OCI-M2 (cell line): Measurements from ENCODE around the gene KCNAB1.
"Not testable (repeated sequence)": the region's sequence is repeated elsewhere in the genome, so short reads cannot be mapped to it uniquely, and the experiment has no call there.

Experiments used
- DNase-seq: peaks from one replicate; lab custom pipeline; 2025; ENCODE audit not compliant: unreplicated experiment; lab: John Stamatoyannopoulos, UW

Gene KCNAB1

DNA sequence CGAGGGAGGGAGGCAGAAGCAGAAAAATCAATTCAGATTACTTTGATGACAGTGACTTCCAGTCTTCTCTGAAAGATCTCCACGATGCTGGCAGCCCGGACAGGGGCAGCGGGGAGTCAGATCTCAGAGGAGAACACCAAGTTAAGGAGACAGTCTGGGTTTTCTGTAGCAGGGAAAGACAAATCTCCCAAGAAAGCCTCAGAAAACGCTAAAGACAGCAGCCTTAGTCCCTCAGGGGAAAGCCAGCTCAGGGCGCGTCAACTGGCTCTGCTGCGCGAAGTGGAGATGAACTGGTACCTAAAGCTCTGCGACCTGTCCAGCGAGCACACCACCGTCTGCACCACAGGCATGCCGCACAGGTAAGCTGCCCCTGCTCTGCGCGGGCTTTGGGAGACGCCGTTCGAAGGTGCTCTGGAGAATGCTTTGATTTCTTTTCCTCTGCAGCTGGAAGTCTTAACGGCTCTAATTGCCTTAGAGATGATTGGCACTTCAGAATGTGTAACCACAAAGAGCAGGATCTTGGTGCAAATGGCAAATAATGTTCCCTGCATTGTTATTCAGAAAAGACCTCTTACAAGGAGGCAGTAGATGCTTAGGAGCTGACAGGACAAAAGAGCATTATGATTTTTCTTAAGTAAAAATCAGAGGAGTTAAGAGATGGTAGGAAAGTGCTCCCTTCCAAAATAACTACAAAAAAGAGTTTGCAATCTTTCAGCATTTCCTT lies at the start of gene KCNAB1:
KCNAB1 (plus strand) TSS at position 51 of the 724 bp plus-strand sequence.
- DNase-seq: no peak

- no peak for DNase-seq
Observed at GRCh38 chr3:156071031-156071430, 49.3 kb upstream of the KCNAB1 start.

DNA sequence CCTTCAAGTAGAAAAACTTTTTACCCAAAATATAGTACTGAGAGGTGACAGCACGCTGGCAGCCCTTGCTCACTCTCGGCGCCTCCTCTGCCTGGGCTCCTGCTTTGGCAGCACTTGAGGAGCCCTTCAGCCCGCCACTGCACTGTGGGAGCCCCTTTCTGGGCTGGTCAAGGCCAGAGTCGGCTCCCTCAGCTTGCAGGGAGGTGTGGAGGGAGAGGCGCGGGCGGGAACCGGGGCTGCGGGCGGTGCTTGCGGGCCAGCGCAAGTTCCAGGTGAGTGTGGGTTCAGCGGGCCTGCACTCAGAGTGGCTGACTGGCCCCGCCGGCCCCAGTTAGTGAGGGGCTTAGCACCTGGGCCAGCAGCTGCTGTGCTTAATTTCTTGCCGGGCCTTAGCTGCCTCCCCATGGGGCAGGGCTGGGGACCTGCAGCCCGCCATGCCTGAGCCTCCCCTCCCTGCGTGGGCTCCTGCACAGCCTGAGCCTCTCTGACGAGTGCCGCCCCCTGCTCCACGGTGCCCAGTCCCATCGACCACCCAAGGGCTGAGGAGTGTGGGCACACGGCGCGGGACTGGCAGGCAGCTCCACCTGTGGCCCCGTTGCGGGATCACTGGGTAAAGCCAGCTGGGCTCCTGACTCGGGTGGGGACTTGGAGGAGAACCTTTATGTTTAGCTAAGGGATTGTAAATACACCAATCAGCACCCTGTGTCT lies 47.3 kb upstream of the KCNAB1 start:
- not testable (repeated sequence) for DNase-seq

DNA sequence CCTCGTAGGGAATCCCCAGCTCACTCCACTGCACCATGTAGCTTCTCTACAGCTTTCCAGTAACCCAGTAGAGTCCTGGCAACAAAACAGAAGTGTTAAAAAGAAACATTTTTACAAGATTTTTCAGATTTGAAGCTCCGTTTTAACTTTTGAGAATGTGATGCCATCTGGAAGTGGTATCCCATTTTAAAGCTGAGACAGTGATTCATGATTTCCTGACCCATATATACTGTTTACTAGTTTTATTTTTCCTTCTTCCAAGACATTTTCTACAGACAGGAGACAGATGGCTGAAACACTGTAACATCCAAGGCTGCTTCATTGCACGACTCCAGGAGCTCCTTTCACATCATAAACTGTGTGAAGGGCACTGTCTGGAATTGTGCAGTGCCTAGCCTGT lies 30.3 kb upstream of the KCNAB1 start:
- DNase-seq: no peak

DNA sequence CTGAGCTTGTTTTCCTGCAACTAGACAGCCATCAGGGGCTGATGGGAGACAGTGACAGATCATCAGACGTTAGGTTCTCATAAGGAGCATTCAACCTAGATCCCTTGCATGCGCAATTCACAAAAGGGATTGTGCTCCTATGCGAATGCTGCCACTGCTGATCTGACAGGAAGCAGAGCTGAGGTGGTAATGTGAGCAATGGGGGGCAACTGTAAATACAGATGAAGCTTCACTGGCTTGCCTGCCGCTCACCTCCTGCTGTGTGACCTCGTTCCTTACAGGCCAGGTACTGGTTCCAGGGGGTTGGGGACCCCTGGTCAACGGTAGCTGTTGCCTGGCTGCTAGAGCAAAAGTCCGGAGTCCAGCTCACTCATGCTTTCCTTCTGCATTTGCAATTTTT lies 26.4 kb upstream of the KCNAB1 start:
- no peak for DNase-seq

DNA sequence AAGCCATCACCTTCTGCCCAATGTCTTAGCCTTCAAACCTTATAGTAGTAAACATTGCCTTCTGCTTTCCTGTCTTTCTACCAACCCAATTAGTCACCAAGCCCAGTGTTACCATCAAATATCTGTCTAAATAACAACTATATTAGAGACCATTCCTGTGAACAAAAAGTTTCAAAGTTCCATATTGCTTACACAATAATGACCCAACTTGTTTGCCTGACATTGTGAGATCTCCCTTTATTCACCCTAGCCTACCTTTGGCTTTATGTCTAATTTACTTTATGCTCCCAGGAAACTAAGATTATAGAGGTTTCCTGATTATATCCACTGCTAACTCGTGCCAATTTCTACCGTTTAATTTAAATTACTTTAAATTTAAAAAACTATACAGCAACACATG lies 26.0 kb upstream of the KCNAB1 start:
- DNase-seq: no peak

DNA sequence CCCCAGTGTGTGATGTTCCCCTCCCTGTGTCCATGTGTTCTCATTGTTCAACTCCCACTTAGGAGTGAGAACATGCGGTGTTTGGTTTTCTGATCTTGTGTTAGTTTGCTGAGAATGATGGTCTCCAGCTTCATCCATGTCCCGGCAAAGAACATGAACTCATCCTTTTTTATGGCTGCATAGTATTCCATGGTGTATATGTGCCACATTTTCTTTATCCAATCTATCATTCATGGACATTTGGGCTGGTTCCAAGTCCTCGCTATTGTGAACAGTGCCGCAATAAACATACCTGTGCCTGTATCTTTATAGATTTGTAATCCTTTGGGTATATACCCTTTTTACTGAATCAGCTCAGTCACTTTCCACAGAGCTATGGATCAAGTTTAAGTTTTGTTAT lies 24.7 kb upstream of the KCNAB1 start:
- not testable (repeated sequence) for DNase-seq

DNA sequence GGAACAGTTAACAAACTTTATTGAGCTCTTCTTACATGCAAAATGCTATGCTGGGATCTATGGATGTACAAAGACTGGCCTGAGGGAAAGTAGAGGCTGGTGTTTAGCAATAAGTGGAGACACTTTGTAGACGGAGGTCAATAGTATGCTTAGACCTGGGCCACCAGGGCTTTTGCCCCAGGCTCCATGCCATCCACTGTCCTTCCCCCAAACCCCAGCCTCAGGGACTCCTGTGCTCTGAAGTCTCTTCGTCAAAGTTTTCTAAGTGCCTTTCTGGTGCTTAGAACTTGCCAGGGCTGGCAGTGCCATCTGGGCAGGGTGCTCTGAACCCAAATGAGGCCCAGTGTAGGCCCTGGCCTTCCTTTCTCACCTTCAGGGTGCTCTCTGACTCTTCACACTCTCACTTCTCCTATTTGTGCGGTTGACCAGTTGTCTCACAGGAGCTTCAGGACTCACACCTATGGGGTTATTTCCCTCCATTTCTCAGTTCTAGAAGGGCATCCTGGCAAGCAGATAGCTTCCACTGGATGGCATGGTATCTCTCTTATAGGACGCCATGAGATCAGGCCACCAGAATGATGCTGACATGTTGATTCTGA lies 21.8 kb upstream of the KCNAB1 start:
- DNase-seq: no peak

- not testable (repeated sequence) for DNase-seq
Observed at GRCh38 chr3:156099348-156099747, 21.0 kb upstream of the KCNAB1 start.

DNA sequence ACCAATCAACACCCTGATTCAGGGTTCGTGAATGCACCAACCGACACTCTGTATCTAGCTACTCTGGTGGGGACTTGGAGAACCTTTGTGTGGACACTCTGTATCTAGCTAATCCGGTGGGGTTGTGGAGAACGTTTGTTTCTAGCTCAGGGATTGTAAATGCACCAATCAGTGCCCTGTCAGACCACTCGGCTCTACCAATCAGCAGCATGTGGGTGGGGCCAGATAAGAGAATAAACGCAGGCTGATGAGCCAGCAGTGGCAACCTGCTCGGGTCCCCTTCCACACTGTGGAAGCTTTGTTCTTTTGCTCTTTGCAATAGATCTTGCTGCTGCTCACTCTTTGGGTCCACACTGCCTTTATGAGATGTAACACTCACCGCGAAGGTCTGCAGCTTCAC lies 20.4 kb upstream of the KCNAB1 start:
- not testable (repeated sequence) for DNase-seq

- no peak for DNase-seq
Observed at GRCh38 chr3:156102267-156102931, 18.0 kb upstream of the KCNAB1 start.

- DNase-seq: no peak
Observed at GRCh38 chr3:156106721-156107373, 13.5 kb upstream of the KCNAB1 start.

- DNase-seq: no peak
Observed at GRCh38 chr3:156107504-156107903, 12.9 kb upstream of the KCNAB1 start.

GRCh38 chr3:156108616-156109015 lies 11.8 kb upstream of the KCNAB1 start:
- no peak for DNase-seq

DNA sequence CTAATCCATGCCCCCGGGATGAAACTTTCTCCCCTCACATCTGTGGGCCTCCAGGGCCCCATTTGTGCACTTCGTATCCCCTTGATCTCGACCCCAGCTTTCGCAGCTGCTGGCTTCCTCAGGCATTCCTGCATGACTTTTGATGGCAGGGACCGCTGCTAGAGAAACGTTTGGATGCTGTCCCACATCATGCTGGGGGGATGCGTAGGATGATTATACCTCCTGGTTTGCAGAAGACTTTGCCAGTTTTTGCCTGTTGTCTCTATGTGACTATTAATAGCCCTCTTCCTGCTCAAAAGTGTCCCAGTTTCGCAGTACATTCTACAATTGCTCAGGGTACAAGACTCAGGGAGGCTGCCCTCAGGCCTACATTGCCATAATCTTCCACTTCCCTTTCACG lies 10.4 kb upstream of the KCNAB1 start:
- no peak for DNase-seq

- DNase-seq: no peak
Observed at GRCh38 chr3:156126467-156126866, 6.1 kb downstream of the KCNAB1 start.

- no peak for DNase-seq
Observed at GRCh38 chr3:156131241-156131640, 10.9 kb downstream of the KCNAB1 start.

- no peak for DNase-seq
Observed at GRCh38 chr3:156131799-156132198, 11.4 kb downstream of the KCNAB1 start.

DNA sequence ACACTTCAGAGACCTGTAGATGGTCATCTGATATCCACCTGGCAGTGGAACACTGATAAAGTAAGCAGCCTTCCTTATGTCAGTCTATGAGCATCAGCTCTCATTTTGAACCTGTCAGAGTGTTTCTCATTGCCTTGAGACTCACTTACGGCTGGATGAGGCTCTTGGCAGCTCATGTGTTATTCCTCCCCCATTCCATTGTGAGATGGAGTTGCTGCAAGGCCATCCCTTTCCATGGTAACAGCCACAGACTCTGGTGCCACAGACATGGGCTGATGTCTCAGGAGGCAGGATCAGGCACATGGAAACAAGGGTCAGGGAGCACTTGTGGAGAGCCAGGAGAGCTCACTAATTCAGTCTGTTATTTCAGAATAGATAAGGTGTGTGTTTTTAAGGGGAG lies 11.9 kb downstream of the KCNAB1 start:
- no peak for DNase-seq

DNA sequence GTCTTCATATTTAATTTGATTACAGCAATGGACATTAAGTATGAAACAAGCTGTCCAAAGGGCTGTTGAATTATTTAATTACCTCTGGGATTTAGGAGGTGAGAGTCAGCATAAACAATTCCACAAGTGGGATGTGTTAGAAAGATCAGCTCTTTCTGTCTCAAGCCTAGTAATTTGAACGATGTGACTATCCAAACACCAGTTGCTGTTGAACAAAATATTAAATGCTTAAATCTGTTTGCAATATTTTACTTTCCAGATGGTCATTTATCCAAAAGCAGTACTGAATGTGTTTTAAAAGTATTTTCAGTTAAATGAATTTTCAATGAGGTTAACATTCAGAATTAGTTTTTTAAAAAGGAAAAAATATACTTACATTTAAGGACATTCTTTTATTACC lies 12.7 kb downstream of the KCNAB1 start:
- DNase-seq: no peak
